ENCODE results near the gene IGDCC3. TPM values are rescaled to one million over a fixed set of nuclear protein-coding genes. Genes with fewer than 3 reads are reported as not detected.

The IGDCC3 gene
- total and polyA plus RNA-seq, 2 of the 8 experiments (the other 6 are each of a cell fraction or from before 2014, with no cell fraction given) = 26.8 to 45.7 TPM

DNA sequence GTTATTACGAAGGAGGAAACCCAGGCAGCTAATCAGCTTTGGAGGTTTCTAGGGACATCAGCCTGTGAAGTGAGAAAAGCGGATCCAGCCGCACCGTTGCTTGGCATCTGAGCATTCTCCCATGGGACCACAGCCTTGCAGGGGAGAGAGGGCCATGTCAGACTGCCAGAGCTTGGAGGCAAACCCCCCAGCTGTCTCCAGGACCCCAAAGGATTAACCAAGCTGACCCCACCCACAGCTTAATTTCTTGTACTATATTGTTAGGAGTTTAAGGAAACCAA lies 5.1 kb downstream of the IGDCC3 start (continued):
- TF ChIP-seq, protein P1, sequence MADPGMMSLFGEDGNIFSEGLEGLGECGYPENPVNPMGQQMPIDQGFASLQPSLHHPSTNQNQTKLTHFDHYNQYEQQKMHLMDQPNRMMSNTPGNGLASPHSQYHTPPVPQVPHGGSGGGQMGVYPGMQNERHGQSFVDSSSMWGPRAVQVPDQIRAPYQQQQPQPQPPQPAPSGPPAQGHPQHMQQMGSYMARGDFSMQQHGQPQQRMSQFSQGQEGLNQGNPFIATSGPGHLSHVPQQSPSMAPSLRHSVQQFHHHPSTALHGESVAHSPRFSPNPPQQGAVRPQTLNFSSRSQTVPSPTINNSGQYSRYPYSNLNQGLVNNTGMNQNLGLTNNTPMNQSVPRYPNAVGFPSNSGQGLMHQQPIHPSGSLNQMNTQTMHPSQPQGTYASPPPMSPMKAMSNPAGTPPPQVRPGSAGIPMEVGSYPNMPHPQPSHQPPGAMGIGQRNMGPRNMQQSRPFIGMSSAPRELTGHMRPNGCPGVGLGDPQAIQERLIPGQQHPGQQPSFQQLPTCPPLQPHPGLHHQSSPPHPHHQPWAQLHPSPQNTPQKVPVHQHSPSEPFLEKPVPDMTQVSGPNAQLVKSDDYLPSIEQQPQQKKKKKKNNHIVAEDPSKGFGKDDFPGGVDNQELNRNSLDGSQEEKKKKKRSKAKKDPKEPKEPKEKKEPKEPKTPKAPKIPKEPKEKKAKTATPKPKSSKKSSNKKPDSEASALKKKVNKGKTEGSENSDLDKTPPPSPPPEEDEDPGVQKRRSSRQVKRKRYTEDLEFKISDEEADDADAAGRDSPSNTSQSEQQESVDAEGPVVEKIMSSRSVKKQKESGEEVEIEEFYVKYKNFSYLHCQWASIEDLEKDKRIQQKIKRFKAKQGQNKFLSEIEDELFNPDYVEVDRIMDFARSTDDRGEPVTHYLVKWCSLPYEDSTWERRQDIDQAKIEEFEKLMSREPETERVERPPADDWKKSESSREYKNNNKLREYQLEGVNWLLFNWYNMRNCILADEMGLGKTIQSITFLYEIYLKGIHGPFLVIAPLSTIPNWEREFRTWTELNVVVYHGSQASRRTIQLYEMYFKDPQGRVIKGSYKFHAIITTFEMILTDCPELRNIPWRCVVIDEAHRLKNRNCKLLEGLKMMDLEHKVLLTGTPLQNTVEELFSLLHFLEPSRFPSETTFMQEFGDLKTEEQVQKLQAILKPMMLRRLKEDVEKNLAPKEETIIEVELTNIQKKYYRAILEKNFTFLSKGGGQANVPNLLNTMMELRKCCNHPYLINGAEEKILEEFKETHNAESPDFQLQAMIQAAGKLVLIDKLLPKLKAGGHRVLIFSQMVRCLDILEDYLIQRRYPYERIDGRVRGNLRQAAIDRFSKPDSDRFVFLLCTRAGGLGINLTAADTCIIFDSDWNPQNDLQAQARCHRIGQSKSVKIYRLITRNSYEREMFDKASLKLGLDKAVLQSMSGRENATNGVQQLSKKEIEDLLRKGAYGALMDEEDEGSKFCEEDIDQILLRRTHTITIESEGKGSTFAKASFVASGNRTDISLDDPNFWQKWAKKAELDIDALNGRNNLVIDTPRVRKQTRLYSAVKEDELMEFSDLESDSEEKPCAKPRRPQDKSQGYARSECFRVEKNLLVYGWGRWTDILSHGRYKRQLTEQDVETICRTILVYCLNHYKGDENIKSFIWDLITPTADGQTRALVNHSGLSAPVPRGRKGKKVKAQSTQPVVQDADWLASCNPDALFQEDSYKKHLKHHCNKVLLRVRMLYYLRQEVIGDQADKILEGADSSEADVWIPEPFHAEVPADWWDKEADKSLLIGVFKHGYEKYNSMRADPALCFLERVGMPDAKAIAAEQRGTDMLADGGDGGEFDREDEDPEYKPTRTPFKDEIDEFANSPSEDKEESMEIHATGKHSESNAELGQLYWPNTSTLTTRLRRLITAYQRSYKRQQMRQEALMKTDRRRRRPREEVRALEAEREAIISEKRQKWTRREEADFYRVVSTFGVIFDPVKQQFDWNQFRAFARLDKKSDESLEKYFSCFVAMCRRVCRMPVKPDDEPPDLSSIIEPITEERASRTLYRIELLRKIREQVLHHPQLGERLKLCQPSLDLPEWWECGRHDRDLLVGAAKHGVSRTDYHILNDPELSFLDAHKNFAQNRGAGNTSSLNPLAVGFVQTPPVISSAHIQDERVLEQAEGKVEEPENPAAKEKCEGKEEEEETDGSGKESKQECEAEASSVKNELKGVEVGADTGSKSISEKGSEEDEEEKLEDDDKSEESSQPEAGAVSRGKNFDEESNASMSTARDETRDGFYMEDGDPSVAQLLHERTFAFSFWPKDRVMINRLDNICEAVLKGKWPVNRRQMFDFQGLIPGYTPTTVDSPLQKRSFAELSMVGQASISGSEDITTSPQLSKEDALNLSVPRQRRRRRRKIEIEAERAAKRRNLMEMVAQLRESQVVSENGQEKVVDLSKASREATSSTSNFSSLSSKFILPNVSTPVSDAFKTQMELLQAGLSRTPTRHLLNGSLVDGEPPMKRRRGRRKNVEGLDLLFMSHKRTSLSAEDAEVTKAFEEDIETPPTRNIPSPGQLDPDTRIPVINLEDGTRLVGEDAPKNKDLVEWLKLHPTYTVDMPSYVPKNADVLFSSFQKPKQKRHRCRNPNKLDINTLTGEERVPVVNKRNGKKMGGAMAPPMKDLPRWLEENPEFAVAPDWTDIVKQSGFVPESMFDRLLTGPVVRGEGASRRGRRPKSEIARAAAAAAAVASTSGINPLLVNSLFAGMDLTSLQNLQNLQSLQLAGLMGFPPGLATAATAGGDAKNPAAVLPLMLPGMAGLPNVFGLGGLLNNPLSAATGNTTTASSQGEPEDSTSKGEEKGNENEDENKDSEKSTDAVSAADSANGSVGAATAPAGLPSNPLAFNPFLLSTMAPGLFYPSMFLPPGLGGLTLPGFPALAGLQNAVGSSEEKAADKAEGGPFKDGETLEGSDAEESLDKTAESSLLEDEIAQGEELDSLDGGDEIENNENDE (IDR thresholded peaks at IDR 0.05; ENCODE audit: insufficient replicate concordance, low read length) = no peak
- TF ChIP-seq SP1 (IDR thresholded peaks at IDR 0.05; ENCODE audit: low read depth, low read length) = no peak
- no peak for TF ChIP-seq RXRA (IDR thresholded peaks at IDR 0.05; ENCODE audit: insufficient read depth, low read depth, low read length)
- TF ChIP-seq POU5F1 (IDR thresholded peaks at IDR 0.05; ENCODE audit: low read depth, low read length) = no peak
- TF ChIP-seq KDM4A (IDR thresholded peaks at IDR 0.05; ENCODE audit: low read depth, low read length, severe bottlenecking) = no peak
- no peak for TF ChIP-seq HDAC2 (IDR thresholded peaks at IDR 0.05; ENCODE audit: borderline replicate concordance in 1 of 2, low read depth in 2 of 2, low read length in 2 of 2)
- no peak for TF ChIP-seq CTBP2 (IDR thresholded peaks at IDR 0.05; ENCODE audit: borderline replicate concordance, insufficient read depth, insufficient read length, low read length)
- no peak for TF ChIP-seq GTF2F1 (IDR thresholded peaks at IDR 0.05; ENCODE audit: borderline replicate concordance, low read depth, low read length)
- TF ChIP-seq CBX8 (IDR thresholded peaks at IDR 0.05; ENCODE audit: borderline replicate concordance, low read depth, low read length) = no peak
- TF ChIP-seq SP2 (IDR thresholded peaks at IDR 0.05; ENCODE audit: low read length) = no peak
- TF ChIP-seq BCL11A (IDR thresholded peaks at IDR 0.05; ENCODE audit: low read depth in 2 of 2, low read length in 2 of 2) = no peak
- no peak for TF ChIP-seq EP300 (IDR thresholded peaks at IDR 0.05; ENCODE audit: borderline replicate concordance in 1 of 2, low read depth in 2 of 2, low read length in 2 of 2)

All from H1 (cell line).